ENCODE measurements around the gene MOSPD3.

- no peak for TF ChIP-seq MAFK (IDR thresholded peaks at IDR 0.05; ENCODE audit: low read depth, low read length)
- no peak for TF ChIP-seq POLR2AphosphoS5 (IDR thresholded peaks at IDR 0.05; ENCODE audit: low read depth, low read length)
- TF ChIP-seq CTCF (IDR thresholded peaks at IDR 0.05; ENCODE audit: control extremely low read depth in 1 of 3, insufficient read depth in 1 of 3, low read depth in 1 of 3, low read length in 3 of 3), result no peak
- no peak for TF ChIP-seq TAF1 (IDR thresholded peaks at IDR 0.05; ENCODE audit: low read depth, low read length)
- no peak for TF ChIP-seq CREB1 (IDR thresholded peaks at IDR 0.05)
- TF ChIP-seq POLR2A (IDR thresholded peaks at IDR 0.05; ENCODE audit: control extremely low read depth in 1 of 2, low read depth in 2 of 2, low read length in 2 of 2), result no peak
- no peak for TF ChIP-seq MAX (IDR thresholded peaks at IDR 0.05)
- TF ChIP-seq EGR1 (IDR thresholded peaks at IDR 0.05; ENCODE audit: borderline replicate concordance, low read depth, low read length), result no peak
- no peak for TF ChIP-seq FOSL1 (IDR thresholded peaks at IDR 0.05; ENCODE audit: insufficient read depth, low read depth, low read length)
- no peak for TF ChIP-seq GABPA (IDR thresholded peaks at IDR 0.05; ENCODE audit: borderline replicate concordance, insufficient read depth, low read length)
- no peak for TF ChIP-seq EZH2 (IDR thresholded peaks at IDR 0.05; ENCODE audit: low read depth, low read length, severe bottlenecking)
- TF ChIP-seq RAD21 (IDR thresholded peaks at IDR 0.05 in 1 of 2, conservative IDR thresholded peaks at IDR 0.05 in 1 of 2; ENCODE audit: low read depth in 2 of 2, low read length in 2 of 2), result no peak
These were observed 2.4 kb upstream of the MOSPD3 start for GRCh38 chr7:100609958-100610357.
